H1 (cell line): Measurements from ENCODE around the gene FAM149A. TPM values are rescaled to one million over a fixed set of nuclear protein-coding genes. Genes with fewer than 3 reads are reported as not detected.

Experiments
- CHD7 ChIP-seq: fragments of 300-600 bp; sonication (generic); IDR thresholded peaks from 2 replicates; pipeline ENCODE4 v1.7.1; 2012; ENCODE audit warnings: low read length, moderate library complexity, mild to moderate bottlenecking, inconsistent platforms; ENCODE audit not compliant: insufficient replicate concordance
- CTBP2 ChIP-seq: IDR thresholded peaks from 2 replicates; pipeline ENCODE4 v1.7.0; 2011; ENCODE audit warnings: borderline replicate concordance, mild to moderate bottlenecking, moderate library complexity, mixed read lengths, low read length; ENCODE audit not compliant: insufficient read depth, insufficient read length
- EZH2 ChIP-seq: fragments of 200-600 bp; sonication (generic); IDR thresholded peaks from 2 replicates; pipeline ENCODE4 v1.7.1; 2012; ENCODE audit warnings: low read depth, mild to moderate bottlenecking, moderate library complexity, low read length, inconsistent platforms; ENCODE audit not compliant: severe bottlenecking
- NANOG ChIP-seq: IDR thresholded peaks from 2 replicates; pipeline ENCODE4 v1.6.1; 2011; ENCODE audit warnings: low read length, low read depth, mild to moderate bottlenecking, inconsistent platforms; ENCODE audit not compliant: insufficient read depth, poor library complexity, severe bottlenecking
- RNF2 ChIP-seq: fragments of 200-900, 300-1000 bp; sonication (generic); IDR thresholded peaks from 2 replicates; pipeline ENCODE4 v1.7.1; 2016; ENCODE audit warnings: borderline replicate concordance, low read depth, mild to moderate bottlenecking, antibody characterized with exemption, low read length; ENCODE audit not compliant: poor library complexity, severe bottlenecking; ENCODE audit errors: missing control alignments
- SIN3A ChIP-seq, 2 experiments: IDR thresholded peaks in 1 of 2; conservative IDR thresholded peaks in 1 of 2; 2 replicates each; pipeline ENCODE4 v1.6.1; 2011 to 2012; ENCODE audit warnings: low read length in 2 of 2, improper control_type of control experiment in 1 of 2, low read depth in 1 of 2, mild to moderate bottlenecking in 1 of 2
- SP1 ChIP-seq: IDR thresholded peaks from 2 replicates; pipeline ENCODE4 v1.6.1; 2011; ENCODE audit warnings: low read depth, low read length
- SRF ChIP-seq: IDR thresholded peaks from 2 replicates; pipeline ENCODE4 v1.6.1; 2011; ENCODE audit warnings: mild to moderate bottlenecking, low read depth, low read length, moderate library complexity
- TAF1 ChIP-seq: IDR thresholded peaks from 2 replicates; pipeline ENCODE4 v1.6.1; 2011; ENCODE audit warnings: mild to moderate bottlenecking, low read depth, low read length
- TAF7 ChIP-seq: optimal IDR thresholded peaks from 2 replicates; pipeline ENCODE3; 2011; ENCODE audit warnings: low read depth, mild to moderate bottlenecking, inconsistent platforms, low read length, moderate library complexity, borderline replicate concordance
- polyA plus RNA-seq, 7 experiments: library from polyadenylated mRNA; depleted of rRNA in 3 of 7; stranded (reverse) in 5 of 7; unstranded in 2 of 7; fragments of >200 nt in 5 of 7; fragments of 200-250 nt in 2 of 7; gene quantifications; 1 replicate in 5 of 7; 2 replicates in 1 of 7; 4 replicates in 1 of 7; pipeline versions ENCODE4 v1.2.1 to v1.2.3, GENCODE V29; 2011 to 2013; ENCODE audit warnings: missing spikeins in 2 of 7, mixed read lengths in 2 of 7
- total RNA-seq: library from RNA; stranded (reverse); fragmentation: NEBNext Ultra II Directional; extraction: Animal tissue kit (Norgen Biotek cat#: 25700); gene quantifications from 2 replicates; pipeline ENCODE4 v1.2.1, GENCODE V29; 2021

Gene FAM149A
- total and polyA plus RNA-seq, 2 of the 8 experiments (the other 6 are each of a cell fraction or from before 2014, with no cell fraction given): 6.1 to 8.5 TPM

GRCh38 chr4:186102931-186103330 is 1.6 kb upstream of the FAM149A start (continued):
- TF ChIP-seq CHD7 (no peak), CTBP2 (no peak), SP1 (no peak), EZH2 (no peak), RNF2 (no peak), SIN3A (conservative IDR thresholded peaks at IDR 0.05 in 1 of 2, IDR thresholded peaks at IDR 0.05 in 1 of 2; ENCODE audit: low read depth in 1 of 2, low read length in 2 of 2) (no peak), TAF7 (no peak), NANOG (no peak), SRF (no peak), TAF1 (no peak)
